HepG2 (cell line): Measurements from ENCODE around the gene AARS2. TPM values are rescaled to one million over a fixed set of nuclear protein-coding genes. Genes with fewer than 3 reads are reported as not detected.

Source experiments
- ATF1 ChIP-seq: IDR thresholded peaks from 2 replicates; pipeline ENCODE4 v1.6.1; 2016; ENCODE audit warnings: mild to moderate bottlenecking, control low read depth
- BHLHE40 ChIP-seq: IDR thresholded peaks from 2 replicates; pipeline ENCODE4 v1.6.1; 2011; ENCODE audit warnings: low read length, improper control_type of control experiment
- ELF1 ChIP-seq: sonication (generic); formaldehyde crosslinking; IDR thresholded peaks from 2 replicates; pipeline ENCODE4 v1.4.0; 2020; ENCODE audit warnings: missing genetic modification reagents
- FOXK1 ChIP-seq: sonication (generic); formaldehyde crosslinking; IDR thresholded peaks from 2 replicates; pipeline ENCODE4 v1.4.0; 2020; ENCODE audit warnings: low read depth, missing genetic modification reagents, borderline replicate concordance
- HNRNPLL ChIP-seq: fragments of 200-400 bp; formaldehyde crosslinking; IDR thresholded peaks from 2 replicates; pipeline ENCODE4 v1.6.1; 2017; ENCODE audit warnings: mild to moderate bottlenecking, low read depth, low read length; ENCODE audit not compliant: poor library complexity, severe bottlenecking
- KDM4B ChIP-seq: sonication (generic); formaldehyde crosslinking; IDR thresholded peaks from 2 replicates; pipeline ENCODE4 v1.4.0; 2020; ENCODE audit warnings: missing genetic modification reagents
- KLF12 ChIP-seq: sonication (generic); formaldehyde crosslinking; IDR thresholded peaks from 2 replicates; pipeline ENCODE4 v1.4.0; 2020; ENCODE audit warnings: missing genetic modification reagents, borderline replicate concordance
- MAFG ChIP-seq: sonication (generic); formaldehyde crosslinking; IDR thresholded peaks from 2 replicates; pipeline ENCODE4 v1.5.1; 2020; ENCODE audit warnings: mild to moderate bottlenecking, missing genetic modification reagents
- PRPF4 ChIP-seq: fragments of 200-400 bp; formaldehyde crosslinking; IDR thresholded peaks from 2 replicates; pipeline ENCODE4 v1.6.1; 2016; ENCODE audit warnings: low read length, low read depth; ENCODE audit not compliant: poor library complexity, severe bottlenecking
- RELA ChIP-seq: sonication (generic); formaldehyde crosslinking; IDR thresholded peaks from 2 replicates; pipeline ENCODE4 v1.4.0; 2020; ENCODE audit warnings: missing genetic modification reagents
- SIN3A ChIP-seq: IDR thresholded peaks from 2 replicates; pipeline ENCODE4 v1.6.1; 2011; ENCODE audit warnings: low read depth, mild to moderate bottlenecking, control low read depth, low read length, borderline replicate concordance
- SMAD3 ChIP-seq: sonication (generic); formaldehyde crosslinking; IDR thresholded peaks from 2 replicates; pipeline ENCODE4 v1.4.0; 2020; ENCODE audit warnings: missing genetic modification reagents
- ZEB1 ChIP-seq: IDR thresholded peaks from 2 replicates; pipeline ENCODE4 v1.6.1; 2012; ENCODE audit warnings: mild to moderate bottlenecking, low read depth, inconsistent platforms; ENCODE audit not compliant: insufficient replicate concordance
- ZFP82 ChIP-seq: sonication (generic); formaldehyde crosslinking; IDR thresholded peaks from 2 replicates; pipeline ENCODE4 v1.5.1; 2020; ENCODE audit warnings: mild to moderate bottlenecking, missing genetic modification reagents, borderline replicate concordance
- ZNF121 ChIP-seq: sonication (generic); formaldehyde crosslinking; IDR thresholded peaks from 2 replicates; pipeline ENCODE4 v1.5.0; 2020; ENCODE audit warnings: mild to moderate bottlenecking, missing genetic modification reagents
- ZNF263 ChIP-seq: sonication (generic); formaldehyde crosslinking; IDR thresholded peaks from 2 replicates; pipeline ENCODE4 v1.4.0; 2020; ENCODE audit warnings: missing genetic modification reagents
- ZNF605 ChIP-seq: sonication (generic); formaldehyde crosslinking; IDR thresholded peaks from 2 replicates; pipeline ENCODE4 v1.8.0; 2022; ENCODE audit warnings: mild to moderate bottlenecking, missing genetic modification reagents
- ZNF670 ChIP-seq: sonication (generic); formaldehyde crosslinking; IDR thresholded peaks from 2 replicates; pipeline ENCODE4 v1.8.0; 2022; ENCODE audit warnings: mild to moderate bottlenecking, missing genetic modification reagents, borderline replicate concordance
- ZNF776 ChIP-seq: sonication (generic); formaldehyde crosslinking; IDR thresholded peaks from 2 replicates; pipeline ENCODE4 v1.4.0; 2020; ENCODE audit warnings: mild to moderate bottlenecking, missing genetic modification reagents
- polyA plus RNA-seq, 8 experiments: library from polyadenylated mRNA; depleted of rRNA in 3 of 8; stranded (reverse) in 7 of 8; unstranded in 1 of 8; fragments of >200 nt; fragmentation: Illumina TruSeq in 4 of 8; extraction: Trizol in 4 of 8; gene quantifications; 2 replicates each; pipeline versions ENCODE4 v1.2.1 to v1.2.3, GENCODE V29; 2011 to 2016; ENCODE audit warnings: low read depth in 4 of 8, missing spikeins in 1 of 8, mixed read lengths in 1 of 8; ENCODE audit not compliant: insufficient read depth in 1 of 8
- total RNA-seq, 5 experiments: library from RNA; depleted of rRNA; stranded (reverse); fragments of >200 nt; fragmentation: Illumina TruSeq; extraction: Trizol; gene quantifications; 2 replicates each; pipeline ENCODE4 v1.2.3, GENCODE V29; 2016; ENCODE audit warnings: low read depth in 1 of 5
- TF ChIP-seq, protein P1 (sequence below): sonication (generic); formaldehyde crosslinking; IDR thresholded peaks from 2 replicates; pipeline ENCODE4 v1.5.1; 2020; ENCODE audit warnings: mild to moderate bottlenecking, missing genetic modification reagents, moderate library complexity
- TF ChIP-seq, protein P2 (sequence below): IDR thresholded peaks from 2 replicates; pipeline ENCODE4 v1.6.1; 2016; ENCODE audit warnings: missing genetic modification reagents, missing compliant biosample characterization
- TF ChIP-seq, protein P3 (sequence below): sonication (generic); formaldehyde crosslinking; IDR thresholded peaks from 2 replicates; pipeline ENCODE4 v1.5.1; 2020; ENCODE audit warnings: missing genetic modification reagents, mild to moderate bottlenecking, borderline replicate concordance
- TF ChIP-seq, protein P4 (sequence below): sonication (generic); IDR thresholded peaks from 2 replicates; pipeline ENCODE4 v1.6.1; 2016; ENCODE audit warnings: low read depth, borderline replicate concordance
- TF ChIP-seq, protein P5 (sequence below): sonication (generic); formaldehyde crosslinking; IDR thresholded peaks from 2 replicates; pipeline ENCODE4 v1.4.0; 2020; ENCODE audit warnings: missing genetic modification reagents

The AARS2 gene
- total and polyA plus RNA-seq, 2 of the 13 experiments (the other 11 are each of a cell fraction or from before 2014, with no cell fraction given), result 7.5 to 24.1 TPM

DNA sequence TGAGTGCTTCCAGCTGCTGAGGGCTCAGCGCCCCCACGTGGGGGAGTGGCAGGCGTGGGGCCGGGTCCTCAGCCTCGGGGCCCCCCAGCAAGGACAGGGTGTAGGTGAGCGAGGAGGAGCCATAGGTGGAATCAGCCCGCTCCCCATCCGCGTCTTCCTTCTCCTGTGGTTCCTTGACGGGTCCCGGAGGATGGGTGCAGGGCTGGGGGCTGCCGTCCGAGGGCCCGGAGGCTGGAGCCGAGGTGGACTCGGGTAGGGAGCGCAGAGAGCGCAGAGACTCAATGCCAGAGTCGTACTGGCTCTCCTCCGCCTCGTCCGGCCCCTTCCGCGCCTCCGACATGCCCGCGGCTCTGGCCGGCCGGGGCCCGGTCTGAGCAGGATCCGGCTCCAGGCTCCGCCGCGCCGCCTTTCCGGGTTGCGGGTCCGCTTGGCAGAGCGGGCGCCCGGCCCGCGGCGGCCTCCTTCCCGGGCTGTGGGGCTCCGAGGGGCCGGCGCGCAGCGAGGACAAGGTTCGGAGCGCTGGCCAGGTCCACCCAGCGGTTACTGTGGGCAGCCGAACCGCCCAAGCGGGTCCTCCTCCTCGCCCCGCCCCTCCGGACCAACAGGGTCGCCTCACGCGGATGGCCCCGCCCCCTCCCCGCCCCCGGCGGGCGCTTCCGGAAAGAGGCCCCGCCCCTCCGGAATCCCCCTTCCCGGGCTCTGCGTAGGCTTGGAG, 48.0 kb downstream of the AARS2 start, which contains the start of gene NFKBIE (continued):
- TF ChIP-seq, protein P1, sequence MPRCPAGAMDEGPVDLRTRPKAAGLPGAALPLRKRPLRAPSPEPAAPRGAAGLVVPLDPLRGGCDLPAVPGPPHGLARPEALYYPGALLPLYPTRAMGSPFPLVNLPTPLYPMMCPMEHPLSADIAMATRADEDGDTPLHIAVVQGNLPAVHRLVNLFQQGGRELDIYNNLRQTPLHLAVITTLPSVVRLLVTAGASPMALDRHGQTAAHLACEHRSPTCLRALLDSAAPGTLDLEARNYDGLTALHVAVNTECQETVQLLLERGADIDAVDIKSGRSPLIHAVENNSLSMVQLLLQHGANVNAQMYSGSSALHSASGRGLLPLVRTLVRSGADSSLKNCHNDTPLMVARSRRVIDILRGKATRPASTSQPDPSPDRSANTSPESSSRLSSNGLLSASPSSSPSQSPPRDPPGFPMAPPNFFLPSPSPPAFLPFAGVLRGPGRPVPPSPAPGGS (CRISPR knock-in tag), result no peak; the same call in 1 of the 2 replicates
- TF ChIP-seq, protein P2, sequence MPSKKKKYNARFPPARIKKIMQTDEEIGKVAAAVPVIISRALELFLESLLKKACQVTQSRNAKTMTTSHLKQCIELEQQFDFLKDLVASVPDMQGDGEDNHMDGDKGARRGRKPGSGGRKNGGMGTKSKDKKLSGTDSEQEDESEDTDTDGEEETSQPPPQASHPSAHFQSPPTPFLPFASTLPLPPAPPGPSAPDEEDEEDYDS (CRISPR knock-in tag), result peak; percentile 83
- TF ChIP-seq ZNF121 (no peak), ZNF605 (peak; percentile 32; the same call in 1 of the 2 replicates), ZFP82 (CRISPR knock-in tag) (peak; percentile 58; the same call in 1 of the 2 replicates), SIN3A (peak; percentile 85; the same call in 1 of the 2 replicates), ZNF776 (CRISPR knock-in tag) (peak; percentile 89; the same call in 1 of the 2 replicates), HNRNPLL (peak; percentile 96), ZNF670 (0 out of 2 replicates have a peak, but pooled peaks have one; percentile 46), KDM4B (0 out of 2 replicates have a peak, but pooled peaks have one; percentile 28), BHLHE40 (no peak; the same call in 1 of the 2 replicates), RELA (CRISPR knock-in tag) (peak; percentile 79; the same call in 1 of the 2 replicates), FOXK1 (CRISPR knock-in tag) (peak; percentile 48; the same call in 1 of the 2 replicates), SMAD3 (CRISPR knock-in tag) (0 out of 2 replicates have a peak, but pooled peaks have one; percentile 16), KLF12 (peak; percentile 56; the same call in 1 of the 2 replicates), MAFG (no peak), ATF1 (CRISPR knock-in tag) (no peak), PRPF4 (no peak), ELF1 (CRISPR knock-in tag) (peak; percentile 83), ZEB1 (no peak), ZNF263 (CRISPR knock-in tag) (peak; percentile 58)
- TF ChIP-seq, protein P3, sequence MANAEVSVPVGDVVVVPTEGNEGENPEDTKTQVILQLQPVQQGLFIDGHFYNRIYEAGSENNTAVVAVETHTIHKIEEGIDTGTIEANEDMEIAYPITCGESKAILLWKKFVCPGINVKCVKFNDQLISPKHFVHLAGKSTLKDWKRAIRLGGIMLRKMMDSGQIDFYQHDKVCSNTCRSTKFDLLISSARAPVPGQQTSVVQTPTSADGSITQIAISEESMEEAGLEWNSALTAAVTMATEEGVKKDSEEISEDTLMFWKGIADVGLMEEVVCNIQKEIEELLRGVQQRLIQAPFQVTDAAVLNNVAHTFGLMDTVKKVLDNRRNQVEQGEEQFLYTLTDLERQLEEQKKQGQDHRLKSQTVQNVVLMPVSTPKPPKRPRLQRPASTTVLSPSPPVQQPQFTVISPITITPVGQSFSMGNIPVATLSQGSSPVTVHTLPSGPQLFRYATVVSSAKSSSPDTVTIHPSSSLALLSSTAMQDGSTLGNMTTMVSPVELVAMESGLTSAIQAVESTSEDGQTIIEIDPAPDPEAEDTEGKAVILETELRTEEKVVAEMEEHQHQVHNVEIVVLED, result no peak
- TF ChIP-seq, protein P4, sequence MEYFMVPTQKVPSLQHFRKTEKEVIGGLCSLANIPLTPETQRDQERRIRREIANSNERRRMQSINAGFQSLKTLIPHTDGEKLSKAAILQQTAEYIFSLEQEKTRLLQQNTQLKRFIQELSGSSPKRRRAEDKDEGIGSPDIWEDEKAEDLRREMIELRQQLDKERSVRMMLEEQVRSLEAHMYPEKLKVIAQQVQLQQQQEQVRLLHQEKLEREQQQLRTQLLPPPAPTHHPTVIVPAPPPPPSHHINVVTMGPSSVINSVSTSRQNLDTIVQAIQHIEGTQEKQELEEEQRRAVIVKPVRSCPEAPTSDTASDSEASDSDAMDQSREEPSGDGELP, result peak; percentile 72; the same call in 1 of the 2 replicates
- TF ChIP-seq, protein P5, sequence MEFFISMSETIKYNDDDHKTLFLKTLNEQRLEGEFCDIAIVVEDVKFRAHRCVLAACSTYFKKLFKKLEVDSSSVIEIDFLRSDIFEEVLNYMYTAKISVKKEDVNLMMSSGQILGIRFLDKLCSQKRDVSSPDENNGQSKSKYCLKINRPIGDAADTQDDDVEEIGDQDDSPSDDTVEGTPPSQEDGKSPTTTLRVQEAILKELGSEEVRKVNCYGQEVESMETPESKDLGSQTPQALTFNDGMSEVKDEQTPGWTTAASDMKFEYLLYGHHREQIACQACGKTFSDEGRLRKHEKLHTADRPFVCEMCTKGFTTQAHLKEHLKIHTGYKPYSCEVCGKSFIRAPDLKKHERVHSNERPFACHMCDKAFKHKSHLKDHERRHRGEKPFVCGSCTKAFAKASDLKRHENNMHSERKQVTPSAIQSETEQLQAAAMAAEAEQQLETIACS, result no peak
